HG03066 (cell line): ENCODE results near the gene FH.

Experiments
- ATAC-seq: cut with Tn5 transposase; IDR thresholded peaks from one replicate; pipeline ENCODE4 v1.9.1; 2021; ENCODE audit warnings: low read depth; ENCODE audit not compliant: unreplicated experiment

FH gene

DNA sequence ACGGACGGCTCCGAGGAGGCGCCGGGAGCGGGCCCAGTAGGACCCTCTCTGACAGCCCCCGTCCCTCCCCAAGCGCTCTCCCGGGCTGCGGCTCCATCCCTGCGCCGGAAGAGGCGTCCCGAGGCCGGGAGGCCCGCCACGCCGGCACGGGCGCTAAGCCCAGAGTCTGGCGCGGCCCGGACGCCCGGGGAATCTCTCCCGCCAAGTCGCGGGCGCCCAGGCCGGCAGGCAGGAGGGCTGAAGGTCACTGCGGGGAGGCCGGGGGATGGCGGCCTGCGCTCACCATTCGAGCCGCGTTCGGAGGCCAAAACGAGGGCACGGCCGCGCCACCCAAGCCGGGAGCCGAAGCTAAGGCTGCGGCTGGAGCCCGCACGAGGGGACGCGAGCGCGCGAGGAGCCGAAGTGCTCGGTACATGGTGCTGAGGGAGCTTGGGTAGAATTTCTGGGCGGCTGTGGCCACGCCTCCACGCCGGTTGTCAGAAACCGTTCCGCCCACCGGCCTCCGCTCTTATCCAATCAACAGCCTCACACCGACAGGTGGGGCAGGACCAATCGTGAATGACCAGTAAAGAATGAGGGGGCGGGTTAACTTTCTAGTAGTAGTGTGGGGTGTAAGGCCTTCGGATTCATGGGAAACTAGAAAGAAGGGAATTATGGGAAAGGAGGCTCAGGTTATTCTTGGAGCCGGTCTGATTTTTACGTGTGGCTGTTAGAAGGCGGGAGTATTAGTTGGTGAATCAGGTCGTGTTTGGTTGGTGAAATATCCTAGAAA lies at the start of gene FH:
Gene FH (minus strand): TSS at position 448 of the 772 bp plus-strand sequence. CDS start 33 bp downstream, at position 415.
- peak; percentile 96 for ATAC-seq

DNA sequence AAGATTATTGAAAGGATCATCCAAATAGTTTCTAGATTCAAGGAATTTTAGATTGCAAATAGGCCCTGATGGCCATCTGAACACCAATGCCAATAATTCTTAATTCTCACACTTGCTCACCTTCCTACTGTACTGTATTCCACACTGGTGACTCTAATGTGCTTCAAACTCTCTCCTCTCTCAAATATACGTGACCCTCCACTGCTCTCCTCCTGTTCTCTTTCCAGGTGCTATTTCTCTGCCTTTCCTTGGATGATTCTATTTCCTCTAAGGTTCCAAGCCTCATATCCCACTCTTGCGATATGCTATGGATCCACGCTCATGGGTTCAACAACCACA lies 41.3 kb upstream of the FH start:
- no peak for ATAC-seq

DNA sequence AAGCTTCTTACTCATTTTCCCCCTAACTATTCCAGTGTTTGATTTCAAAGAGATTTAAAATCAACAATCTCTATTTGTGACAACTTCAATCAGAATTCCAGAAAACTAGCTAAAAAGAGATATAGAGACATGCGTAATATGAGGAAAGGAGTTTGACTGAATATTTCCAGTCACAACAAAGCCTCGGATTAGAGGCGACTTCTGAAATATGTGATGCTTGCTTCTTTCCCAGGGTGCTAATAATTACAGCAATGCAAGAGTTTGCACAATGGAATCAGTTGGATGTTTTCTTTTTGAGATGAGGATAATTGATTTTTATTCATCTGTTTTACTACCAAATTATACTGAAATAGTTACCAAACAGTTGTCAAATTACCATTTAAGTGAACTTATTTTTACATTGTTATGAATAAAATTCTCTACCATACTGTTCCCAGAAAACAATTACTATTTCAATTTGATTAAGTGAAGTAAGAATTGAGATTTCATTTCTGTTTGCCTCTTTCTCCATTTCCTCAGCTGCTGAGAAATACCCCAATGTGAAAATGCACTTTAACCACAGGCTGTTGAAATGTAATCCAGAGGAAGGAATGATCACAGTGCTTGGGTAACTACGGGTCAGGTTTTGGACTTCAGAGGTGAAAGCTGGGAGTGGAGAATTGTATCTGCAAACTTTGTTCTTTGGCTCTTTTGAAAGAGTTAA lies 40.7 kb upstream of the FH start:
- ATAC-seq: no peak

DNA sequence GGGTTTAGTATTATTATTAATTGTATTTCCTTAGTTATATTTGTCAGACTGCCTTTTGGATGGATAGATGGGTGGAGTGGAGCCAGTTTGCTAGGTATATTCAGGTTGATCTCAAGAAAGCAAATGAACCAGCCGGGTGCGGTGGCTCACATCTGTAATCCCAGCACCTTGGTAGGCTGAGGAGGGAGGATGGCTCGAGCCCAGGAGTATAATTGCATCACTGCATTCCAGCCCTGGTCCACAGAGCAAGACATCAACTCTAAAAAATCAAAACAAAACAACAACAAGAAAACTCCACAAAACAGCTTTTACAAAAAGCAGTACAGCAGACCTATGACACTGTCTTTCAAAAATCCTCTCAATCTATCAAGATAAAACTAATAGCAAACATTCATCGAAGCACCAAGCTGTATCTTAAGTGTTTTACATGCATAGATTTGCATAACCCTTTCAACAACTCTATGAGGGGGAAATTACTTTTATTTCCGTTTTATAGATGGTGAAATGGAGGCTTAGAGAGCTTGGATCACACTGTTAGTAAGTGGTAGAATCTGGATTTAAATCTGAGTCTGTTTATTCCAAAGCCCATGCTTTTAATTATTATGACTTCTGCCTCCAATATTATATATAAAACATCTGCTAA lies 38.1 kb upstream of the FH start:
- ATAC-seq: no peak

DNA sequence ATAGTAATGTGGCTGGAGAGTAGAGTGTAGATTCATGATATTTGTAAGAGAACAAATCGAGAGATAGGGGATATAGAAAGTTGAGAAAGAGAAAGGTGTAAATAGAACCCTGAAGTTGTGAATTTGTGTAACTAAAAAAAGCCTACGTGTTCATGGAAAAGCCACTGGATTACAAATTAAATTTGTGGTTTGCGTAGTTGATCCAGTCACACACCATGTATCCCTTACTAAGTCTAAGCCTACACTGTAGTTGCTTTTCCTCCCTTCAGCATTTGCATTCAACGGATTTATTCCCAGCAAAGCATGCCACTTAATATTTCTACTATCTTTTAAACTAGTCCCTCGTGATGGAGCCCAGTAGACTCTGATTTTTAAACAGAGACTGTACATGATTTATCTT lies 37.5 kb upstream of the FH start:
- no peak for ATAC-seq

DNA sequence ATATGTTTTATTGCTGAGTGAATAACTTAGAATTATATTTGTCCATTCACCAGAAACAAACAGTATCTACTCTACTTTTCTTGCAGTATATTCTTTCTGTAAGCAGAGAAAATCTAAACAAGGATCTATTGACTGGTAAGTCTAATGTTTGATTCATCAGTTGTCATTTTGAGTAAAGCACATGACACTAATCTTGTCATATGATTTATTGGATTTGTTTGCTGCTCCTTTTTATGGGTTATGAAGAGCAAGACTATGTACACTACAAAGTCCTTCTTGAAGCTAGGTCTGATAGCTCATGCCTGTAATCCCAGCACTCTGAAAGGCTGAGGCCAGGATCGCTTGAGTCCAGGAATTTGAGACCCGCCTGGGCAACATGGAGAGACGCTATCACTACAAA lies 36.0 kb upstream of the FH start:
- no peak for ATAC-seq

DNA sequence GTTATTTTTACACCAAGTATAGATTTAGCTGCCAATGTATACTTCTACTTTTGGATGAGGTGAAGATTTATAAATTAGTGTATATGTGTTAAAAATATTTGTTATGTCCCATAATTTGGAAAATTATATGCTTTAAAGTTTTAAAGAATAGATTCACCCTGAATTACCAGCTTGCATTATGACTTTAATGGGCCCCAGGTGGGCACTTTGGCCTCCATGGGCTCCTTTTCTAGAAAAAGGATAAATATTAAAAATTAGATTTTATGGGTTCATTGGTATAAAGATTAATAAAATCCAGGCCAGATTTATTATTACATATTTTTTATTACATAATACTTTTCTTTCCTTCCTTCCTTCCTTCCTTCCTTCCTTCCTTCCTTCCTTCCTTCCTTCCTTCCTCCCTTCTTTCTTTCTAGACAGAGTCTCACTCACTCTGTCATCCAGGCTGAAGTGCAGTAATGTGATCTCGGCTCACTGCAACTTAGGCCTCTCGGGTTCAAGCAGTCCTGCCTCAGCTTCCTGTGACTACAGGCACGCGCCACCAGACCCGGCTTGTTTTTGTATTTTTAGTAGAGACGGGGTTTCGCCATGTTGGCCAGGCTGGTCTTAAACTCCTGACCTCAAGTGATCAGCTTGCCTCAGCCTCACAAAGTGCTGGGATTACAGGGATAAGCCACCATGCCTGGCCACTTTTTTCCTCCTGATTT lies 34.5 kb upstream of the FH start:
- ATAC-seq: no peak

DNA sequence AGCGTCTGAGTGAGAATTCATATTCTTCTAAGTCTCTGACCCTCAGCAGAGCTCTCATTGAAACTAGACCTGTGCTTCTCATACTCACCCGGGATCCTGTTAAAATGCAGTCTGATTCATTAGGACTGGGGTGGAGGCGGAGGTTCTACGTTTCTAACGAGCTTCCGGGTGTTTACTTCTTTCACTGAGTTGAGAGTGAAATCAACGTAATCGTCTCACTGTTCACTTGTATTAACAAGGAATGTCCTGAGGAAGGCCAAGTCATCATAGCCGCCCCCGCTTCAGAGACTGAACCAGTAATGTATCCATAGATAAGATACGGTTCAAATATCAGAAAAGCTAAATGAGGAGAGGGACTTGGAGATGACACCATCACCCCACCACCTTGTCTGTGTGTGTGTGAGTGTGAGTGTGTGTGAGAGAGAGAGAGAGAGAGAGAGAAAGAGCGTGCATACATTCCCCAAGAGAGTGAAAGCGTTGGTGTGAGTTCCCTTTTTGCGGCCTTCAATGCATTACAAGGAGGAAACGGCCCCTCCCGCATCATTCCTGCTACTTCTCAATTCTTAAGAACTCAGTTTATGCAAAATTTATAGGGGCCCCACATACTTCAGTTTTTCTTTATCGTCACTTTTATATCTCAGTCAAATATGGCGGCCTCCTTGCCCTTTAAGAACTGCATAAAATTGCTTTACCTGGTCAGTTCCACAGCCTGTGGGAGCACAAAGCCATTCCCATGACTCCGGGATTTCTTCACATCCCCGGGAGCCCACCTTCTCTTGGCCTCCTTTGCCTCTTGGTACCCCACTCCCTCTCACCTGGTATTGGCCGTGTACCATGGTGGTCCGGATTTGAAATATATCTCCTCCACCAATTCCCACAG lies 32.4 kb upstream of the FH start:
- peak; percentile 84 for ATAC-seq

DNA sequence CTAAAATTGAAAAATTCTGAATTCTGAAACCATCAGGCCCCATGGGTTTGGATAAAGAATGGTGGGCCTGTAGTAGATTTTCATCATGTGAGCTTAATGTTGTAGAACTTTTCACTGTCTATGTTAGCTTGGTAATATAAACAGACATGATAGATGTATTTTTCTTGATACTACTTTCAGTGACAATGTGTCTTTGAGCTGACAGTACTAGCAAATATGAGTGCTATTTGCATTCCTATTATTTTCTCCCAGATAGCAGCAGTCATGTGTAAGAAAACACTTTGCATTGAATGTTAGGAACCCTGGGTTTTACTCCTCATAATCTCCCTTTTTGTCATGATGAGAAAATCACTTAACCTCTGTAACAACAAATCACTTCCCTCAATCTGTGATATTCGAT lies 30.8 kb upstream of the FH start:
- no peak for ATAC-seq

DNA sequence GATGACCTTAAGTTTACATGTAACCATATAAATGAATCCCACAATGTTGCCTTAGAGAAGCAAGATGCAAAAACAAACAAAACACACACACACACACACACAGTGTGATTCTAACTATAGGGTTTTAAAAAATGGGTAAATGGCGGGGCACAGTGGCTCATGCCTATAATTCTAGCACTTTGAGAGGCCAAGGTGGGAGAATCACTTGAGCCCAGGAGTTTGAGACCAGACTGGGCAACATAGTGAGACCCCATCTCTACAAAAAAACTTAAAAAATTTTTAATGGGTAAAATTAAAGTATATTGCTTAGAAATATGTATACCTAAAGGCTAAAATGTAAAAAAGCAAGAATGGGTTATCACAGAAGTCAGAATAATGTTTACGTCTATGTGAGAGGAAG lies 28.5 kb upstream of the FH start:
- ATAC-seq: no peak

DNA sequence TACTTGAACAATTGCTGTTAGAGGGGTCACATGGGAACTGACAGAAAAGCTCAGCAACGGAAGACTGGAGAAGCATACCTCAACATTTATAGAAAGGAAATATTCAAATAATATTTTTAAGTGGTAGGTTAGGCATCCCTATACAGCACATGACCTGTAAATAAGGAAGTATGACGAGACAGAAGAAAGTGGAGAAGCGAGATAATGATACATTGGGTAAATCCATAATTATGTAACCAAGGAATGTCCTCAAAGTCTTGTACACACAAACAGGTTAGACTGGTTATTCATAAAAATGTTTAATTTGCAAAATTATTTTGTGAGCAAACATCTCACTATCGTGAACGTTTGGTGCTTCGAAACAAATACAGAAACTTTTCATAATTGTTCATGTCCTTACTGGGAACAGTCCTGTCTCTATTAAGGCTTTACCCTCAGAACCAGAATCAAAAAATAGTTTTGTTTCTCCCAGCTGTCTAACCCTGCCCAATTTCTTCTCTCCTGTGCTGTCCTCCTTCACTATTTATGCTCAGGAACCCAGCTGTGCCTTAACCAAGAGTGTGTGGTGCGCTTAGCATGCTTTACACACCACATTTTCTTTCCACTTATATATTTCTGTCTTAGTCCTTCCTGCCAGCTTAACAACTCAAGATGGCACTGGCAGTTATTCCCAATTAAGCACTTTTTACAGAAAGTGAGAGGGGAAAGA lies 22.8 kb upstream of the FH start:
- ATAC-seq: no peak

DNA sequence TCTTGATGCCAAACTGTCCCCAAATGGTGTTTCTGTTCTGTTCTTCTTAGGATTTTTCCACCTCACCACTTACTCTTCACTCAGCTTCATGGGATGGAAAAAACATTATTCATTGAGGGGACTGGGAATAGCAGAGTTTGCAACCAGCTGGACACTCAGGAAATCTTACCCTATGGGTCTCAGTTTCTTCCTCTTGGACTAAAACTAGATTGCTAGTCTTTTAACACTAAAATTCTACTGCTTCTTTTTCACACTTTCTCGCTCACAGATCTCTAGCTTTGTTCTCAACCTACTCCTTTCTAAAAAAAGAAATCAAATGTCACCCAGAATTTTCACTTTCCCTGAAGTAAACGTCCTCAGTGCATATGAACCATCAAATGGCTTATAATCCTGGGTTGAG lies 17.4 kb upstream of the FH start:
- ATAC-seq: no peak

DNA sequence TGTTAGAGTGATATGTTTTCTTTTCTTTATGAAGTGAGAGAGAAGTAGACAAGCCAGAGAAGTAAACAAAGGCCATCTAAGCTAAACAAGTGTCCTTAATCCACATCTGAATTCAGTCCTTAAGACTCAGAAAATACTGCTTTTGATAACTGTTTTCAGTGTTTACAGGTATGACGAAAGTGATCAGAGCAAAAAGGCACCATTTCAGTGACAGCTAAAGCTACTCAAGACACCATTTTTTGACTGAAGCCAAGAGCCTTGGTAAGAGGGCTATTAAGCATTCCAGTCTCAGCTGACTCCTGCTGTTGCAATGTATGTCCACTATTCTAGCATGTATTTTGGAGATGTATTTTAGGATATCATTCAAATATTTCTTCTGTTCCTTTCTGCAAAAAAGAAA lies 16.7 kb upstream of the FH start:
- ATAC-seq: no peak

DNA sequence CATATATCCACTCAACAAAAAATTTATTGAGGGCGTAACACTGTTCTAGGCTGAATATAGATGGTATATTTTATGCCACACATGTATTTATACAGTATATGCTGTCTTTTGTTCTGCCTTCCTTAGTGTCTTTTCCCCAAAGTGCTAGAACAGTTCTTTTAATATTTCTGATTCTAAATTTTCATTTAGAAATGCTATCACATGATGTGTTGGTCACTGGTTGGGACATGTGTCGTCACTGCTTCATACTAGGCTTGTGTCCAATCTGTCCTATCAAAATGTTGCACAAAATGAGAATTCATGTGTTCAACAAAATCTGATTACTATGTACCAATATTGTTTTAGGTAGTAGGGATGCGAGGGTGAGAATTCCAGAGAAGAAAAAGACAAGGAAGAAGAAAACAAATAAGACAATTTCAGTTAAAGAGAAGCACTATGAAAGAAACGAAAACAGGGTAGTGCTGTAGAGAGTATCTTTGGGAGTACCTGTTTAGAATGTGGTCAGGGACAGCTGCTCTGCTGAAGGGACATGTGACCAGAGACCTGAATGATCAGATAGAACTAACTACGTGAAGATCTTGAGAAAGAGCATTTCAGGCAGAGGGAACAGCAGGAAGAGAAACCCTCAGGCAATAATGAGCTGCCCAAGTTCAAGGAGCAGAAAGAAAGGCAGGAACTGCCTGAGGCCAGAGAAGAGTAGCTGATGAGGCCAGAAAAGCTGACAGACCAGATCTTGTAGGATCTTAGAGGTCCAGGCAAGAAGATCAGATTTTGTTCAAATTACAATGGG lies 14.0 kb upstream of the FH start:
- ATAC-seq: peak; percentile 40

DNA sequence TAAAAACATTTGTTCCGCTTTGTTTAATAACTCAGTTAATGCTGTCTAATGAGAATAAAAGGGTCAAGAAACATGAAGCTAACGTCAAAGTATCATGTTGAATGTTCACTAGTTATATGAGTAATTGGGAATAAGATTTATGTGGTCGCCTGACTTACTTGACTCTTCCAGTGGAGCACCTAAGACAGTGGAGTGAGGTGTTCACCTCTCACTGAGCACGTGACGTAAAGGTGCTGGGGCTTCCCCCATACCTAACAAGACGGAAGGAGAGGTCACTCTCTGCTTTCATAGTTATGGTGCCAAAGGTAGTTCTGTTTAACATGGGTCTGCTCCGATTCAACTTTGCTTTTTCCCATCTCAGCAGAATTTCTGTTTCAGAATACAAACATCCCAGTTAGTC lies 13.3 kb upstream of the FH start:
- peak; percentile 49 for ATAC-seq

DNA sequence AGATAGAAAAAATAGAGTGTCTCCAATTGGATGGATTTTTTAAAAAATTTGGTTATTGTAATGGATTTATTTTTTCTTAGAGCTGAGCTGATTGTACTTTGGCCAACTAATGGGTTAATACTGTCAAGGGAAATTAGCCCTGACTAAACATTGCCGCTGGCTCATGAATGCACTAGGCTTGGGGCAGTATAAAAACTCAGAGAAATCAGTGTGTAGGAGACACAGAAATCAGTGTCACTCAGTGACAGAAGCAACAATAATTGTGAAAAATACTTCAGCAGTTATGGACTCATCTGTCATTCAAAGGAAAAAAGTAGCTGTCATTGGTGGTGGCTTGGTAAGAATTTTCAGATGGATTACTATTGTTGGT lies 12.6 kb upstream of the FH start, which contains the start of gene KMO:
Gene KMO (plus strand): TSS at position 217 of the 370 bp plus-strand sequence. CDS start 67 bp downstream, at position 284.
- peak; percentile 19 for ATAC-seq

DNA sequence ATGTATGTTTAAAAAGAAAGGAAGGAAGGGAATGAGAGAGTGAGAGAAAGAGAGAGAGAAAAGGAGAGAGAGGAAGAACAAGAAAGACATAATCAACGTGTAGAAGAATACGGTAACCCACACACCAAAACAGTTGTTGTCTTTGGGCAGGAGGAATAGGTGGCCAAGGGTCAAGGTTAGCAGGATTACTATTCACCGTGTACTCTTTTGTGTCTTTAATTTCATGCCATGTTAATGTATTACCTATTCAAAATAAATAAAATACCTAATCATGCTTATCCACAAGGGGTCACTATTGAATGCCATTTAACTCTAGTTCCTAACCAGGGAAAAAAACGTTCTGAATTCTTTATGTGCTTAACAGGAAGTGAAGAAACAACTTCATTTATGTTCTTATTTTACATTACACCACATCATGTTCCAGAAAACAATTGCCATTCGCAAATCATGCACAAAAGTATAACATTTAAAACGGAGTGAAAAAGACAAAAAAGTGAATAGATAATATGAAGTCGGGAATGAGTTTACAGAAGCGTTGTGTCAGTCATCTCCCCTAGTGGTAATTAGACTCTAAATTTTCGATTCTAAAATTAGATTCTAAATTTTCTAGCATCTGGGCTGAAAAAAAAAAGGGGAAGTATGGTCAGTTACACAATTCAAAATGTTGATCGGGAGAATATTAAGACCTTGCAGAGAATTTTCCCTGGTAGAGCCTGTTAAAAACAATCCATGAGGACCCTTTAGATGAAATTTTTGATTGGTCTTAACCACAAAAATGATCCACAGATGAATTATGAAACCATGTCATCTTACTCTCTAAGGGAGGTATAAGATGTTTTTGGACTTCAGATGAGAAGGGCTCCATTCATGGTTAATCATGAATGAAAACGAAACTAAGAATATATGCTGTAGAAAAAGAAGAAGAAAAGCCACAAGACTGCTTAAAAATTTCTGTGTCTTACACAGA lies 11.9 kb upstream of the FH start:
- ATAC-seq: peak; percentile 70

DNA sequence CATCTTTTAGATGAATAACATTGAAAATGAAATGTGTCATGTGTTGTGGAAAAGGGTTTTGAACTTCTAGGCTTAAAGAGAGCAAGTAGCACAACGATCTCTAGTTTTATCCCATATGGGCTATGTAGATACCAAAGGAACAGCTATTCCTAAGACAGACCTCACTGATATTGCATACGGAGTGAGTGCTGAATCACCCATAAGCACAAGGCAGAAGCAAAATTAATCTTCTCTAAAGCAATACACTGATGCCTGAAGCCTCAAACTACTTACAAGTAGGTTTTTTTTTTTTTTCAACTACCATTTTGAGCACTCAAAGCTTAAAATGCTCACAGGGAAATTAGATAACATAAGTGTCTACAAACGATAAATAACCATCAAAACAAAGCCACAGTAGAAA lies 7.6 kb upstream of the FH start:
- ATAC-seq: no peak
